HepG2 (cell line): ENCODE results near the gene NFRKB. TPM values are rescaled to one million over a fixed set of nuclear protein-coding genes. Genes with fewer than 3 reads are reported as not detected.

Experiments
- AFF4 ChIP-seq: sonication (generic); formaldehyde crosslinking; IDR thresholded peaks from 2 replicates; pipeline ENCODE4 v1.4.0; 2020; ENCODE audit warnings: missing genetic modification reagents
- CEBPB ChIP-seq: IDR thresholded peaks from 2 replicates; pipeline ENCODE4 v1.6.1; 2011; ENCODE audit warnings: low read depth, low read length, improper control_type of control experiment, borderline replicate concordance
- GLI4 ChIP-seq: sonication (generic); formaldehyde crosslinking; IDR thresholded peaks from 2 replicates; pipeline ENCODE4 v1.5.1; 2020; ENCODE audit warnings: missing genetic modification reagents, mild to moderate bottlenecking, moderate library complexity, borderline replicate concordance
- KDM5B ChIP-seq: sonication (generic); formaldehyde crosslinking; IDR thresholded peaks from 2 replicates; pipeline ENCODE4 v1.4.0; 2020; ENCODE audit warnings: missing genetic modification reagents, mild to moderate bottlenecking, borderline replicate concordance
- KLF16 ChIP-seq, 2 experiments: sonication (generic) in 1 of 2; formaldehyde crosslinking in 1 of 2; IDR thresholded peaks; 2 replicates each; pipeline versions ENCODE4 v1.6.1 to v1.8.0; 2016 to 2023; ENCODE audit warnings: missing genetic modification reagents in 2 of 2, missing compliant biosample characterization in 1 of 2
- NFKBIZ ChIP-seq: IDR thresholded peaks from 2 replicates; pipeline ENCODE4 v1.6.1; 2018; ENCODE audit warnings: missing genetic modification reagents, missing compliant biosample characterization
- NRL ChIP-seq: sonication (generic); formaldehyde crosslinking; IDR thresholded peaks from 2 replicates; pipeline ENCODE4 v1.5.0; 2020; ENCODE audit warnings: missing genetic modification reagents, mild to moderate bottlenecking, moderate library complexity, borderline replicate concordance
- PAF1 ChIP-seq: IDR thresholded peaks from 2 replicates; pipeline ENCODE4 v1.6.1; 2016; ENCODE audit warnings: missing genetic modification reagents, missing compliant biosample characterization
- RAD51 ChIP-seq: fragments of 450-650 bp; IDR thresholded peaks from 2 replicates; pipeline ENCODE4 v1.6.1; 2016; ENCODE audit warnings: borderline replicate concordance
- SIX4 ChIP-seq: sonication (generic); formaldehyde crosslinking; IDR thresholded peaks from 2 replicates; pipeline ENCODE4 v1.4.0; 2020; ENCODE audit warnings: missing genetic modification reagents
- SMC3 ChIP-seq: IDR thresholded peaks from 2 replicates; pipeline ENCODE4 v1.6.1; 2011; ENCODE audit warnings: low read length, improper control_type of control experiment
- SNAI1 ChIP-seq: sonication (generic); formaldehyde crosslinking; IDR thresholded peaks from 2 replicates; pipeline ENCODE4 v1.5.0; 2020; ENCODE audit warnings: mild to moderate bottlenecking, missing genetic modification reagents, borderline replicate concordance
- ZFP90 ChIP-seq: sonication (generic); formaldehyde crosslinking; IDR thresholded peaks from 2 replicates; pipeline ENCODE4 v1.8.0; 2022; ENCODE audit warnings: missing genetic modification reagents, mild to moderate bottlenecking, inconsistent platforms, borderline replicate concordance
- ZNF142 ChIP-seq: sonication (generic); formaldehyde crosslinking; IDR thresholded peaks from 2 replicates; pipeline ENCODE4 v1.4.0; 2020; ENCODE audit warnings: missing genetic modification reagents
- ZNF274 ChIP-seq: sonication (generic); formaldehyde crosslinking; IDR thresholded peaks from 2 replicates; pipeline ENCODE4 v1.5.1; 2020; ENCODE audit warnings: mild to moderate bottlenecking, missing genetic modification reagents
- ZNF484 ChIP-seq: sonication (generic); formaldehyde crosslinking; IDR thresholded peaks from 2 replicates; pipeline ENCODE4 v1.5.1; 2020; ENCODE audit warnings: mild to moderate bottlenecking, low read depth, missing genetic modification reagents, borderline replicate concordance
- polyA plus RNA-seq, 8 experiments: library from polyadenylated mRNA; depleted of rRNA in 3 of 8; stranded (reverse) in 7 of 8; unstranded in 1 of 8; fragments of >200 nt; fragmentation: Illumina TruSeq in 4 of 8; extraction: Trizol in 4 of 8; gene quantifications; 2 replicates each; pipeline versions ENCODE4 v1.2.1 to v1.2.3, GENCODE V29; 2011 to 2016; ENCODE audit warnings: low read depth in 4 of 8, missing spikeins in 1 of 8, mixed read lengths in 1 of 8; ENCODE audit not compliant: insufficient read depth in 1 of 8
- total RNA-seq, 5 experiments: library from RNA; depleted of rRNA; stranded (reverse); fragments of >200 nt; fragmentation: Illumina TruSeq; extraction: Trizol; gene quantifications; 2 replicates each; pipeline ENCODE4 v1.2.3, GENCODE V29; 2016; ENCODE audit warnings: low read depth in 1 of 5
- TF ChIP-seq, protein P1 (sequence below): sonication (generic); formaldehyde crosslinking; IDR thresholded peaks from 2 replicates; pipeline ENCODE4 v1.5.0; 2020; ENCODE audit warnings: missing genetic modification reagents
- TF ChIP-seq, protein P2 (sequence below): sonication (generic); formaldehyde crosslinking; IDR thresholded peaks from 2 replicates; pipeline ENCODE4 v1.5.1; 2020; ENCODE audit warnings: missing genetic modification reagents, mild to moderate bottlenecking, borderline replicate concordance

NFRKB gene
- total and polyA plus RNA-seq, 2 of the 13 experiments (the other 11 are each of a cell fraction or from before 2014, with no cell fraction given), result 22.9 to 23.7 TPM

DNA sequence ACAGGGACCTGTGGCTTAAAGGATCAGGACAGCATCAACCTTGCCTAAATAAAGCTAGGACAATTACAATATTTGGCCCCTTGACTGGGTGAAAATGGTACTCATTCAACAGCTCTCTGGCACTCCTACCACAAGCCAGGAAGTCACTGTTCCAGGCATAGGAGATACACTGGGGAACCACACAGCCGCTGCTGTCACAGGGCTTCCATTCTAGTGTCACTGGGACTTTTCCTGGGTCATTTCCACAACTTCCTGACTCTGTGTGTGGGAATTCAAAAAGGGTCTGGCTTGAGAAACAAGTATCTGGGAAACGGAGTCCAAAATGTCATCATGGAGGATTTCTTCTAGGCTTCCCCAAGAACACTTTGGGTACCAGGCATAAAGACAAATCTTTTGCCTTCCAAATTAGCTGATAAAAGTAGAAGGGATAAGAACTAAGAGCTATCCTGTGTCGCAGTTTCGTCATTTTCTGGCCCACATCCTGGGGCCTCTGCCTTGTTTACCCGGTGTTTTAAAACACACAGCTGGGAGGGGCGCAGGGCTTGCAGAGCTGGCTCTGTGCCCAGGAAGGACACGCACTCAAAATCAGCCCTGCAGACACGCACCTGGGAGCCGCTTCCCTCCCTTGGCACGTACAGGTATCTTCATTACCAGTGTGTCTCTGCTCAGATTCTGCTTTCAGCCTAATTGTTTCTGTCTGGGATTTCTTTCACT lies 41.7 kb downstream of the NFRKB start (continued):
- TF ChIP-seq ZNF274 (CRISPR knock-in tag), result no peak
- TF ChIP-seq GLI4 (CRISPR knock-in tag), result no peak
- peak; percentile 33; the same call in 1 of the 2 replicates for TF ChIP-seq CEBPB
- TF ChIP-seq ZNF142 (CRISPR knock-in tag), result no peak
- TF ChIP-seq, protein P1, sequence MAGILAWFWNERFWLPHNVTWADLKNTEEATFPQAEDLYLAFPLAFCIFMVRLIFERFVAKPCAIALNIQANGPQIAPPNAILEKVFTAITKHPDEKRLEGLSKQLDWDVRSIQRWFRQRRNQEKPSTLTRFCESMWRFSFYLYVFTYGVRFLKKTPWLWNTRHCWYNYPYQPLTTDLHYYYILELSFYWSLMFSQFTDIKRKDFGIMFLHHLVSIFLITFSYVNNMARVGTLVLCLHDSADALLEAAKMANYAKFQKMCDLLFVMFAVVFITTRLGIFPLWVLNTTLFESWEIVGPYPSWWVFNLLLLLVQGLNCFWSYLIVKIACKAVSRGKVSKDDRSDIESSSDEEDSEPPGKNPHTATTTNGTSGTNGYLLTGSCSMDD, result no peak
- no peak; the same call in 1 of the 2 replicates for TF ChIP-seq KDM5B (CRISPR knock-in tag)
- TF ChIP-seq ZFP90 (CRISPR knock-in tag), result no peak
- TF ChIP-seq RAD51, result no peak
- no peak for TF ChIP-seq NRL (CRISPR knock-in tag)
- no peak for TF ChIP-seq SIX4 (CRISPR knock-in tag)
- no peak for TF ChIP-seq AFF4 (CRISPR knock-in tag)
- TF ChIP-seq PAF1 (CRISPR knock-in tag), result no peak
- TF ChIP-seq SMC3, result no peak
- 0 out of 2 replicates have a peak, but pooled peaks have one; percentile 38 for TF ChIP-seq SNAI1 (CRISPR knock-in tag)
- peak; percentile 75; the same call in 1 of the 2 replicates for TF ChIP-seq NFKBIZ (CRISPR knock-in tag)
- TF ChIP-seq ZNF484 (CRISPR knock-in tag), result no peak
- TF ChIP-seq, protein P2, sequence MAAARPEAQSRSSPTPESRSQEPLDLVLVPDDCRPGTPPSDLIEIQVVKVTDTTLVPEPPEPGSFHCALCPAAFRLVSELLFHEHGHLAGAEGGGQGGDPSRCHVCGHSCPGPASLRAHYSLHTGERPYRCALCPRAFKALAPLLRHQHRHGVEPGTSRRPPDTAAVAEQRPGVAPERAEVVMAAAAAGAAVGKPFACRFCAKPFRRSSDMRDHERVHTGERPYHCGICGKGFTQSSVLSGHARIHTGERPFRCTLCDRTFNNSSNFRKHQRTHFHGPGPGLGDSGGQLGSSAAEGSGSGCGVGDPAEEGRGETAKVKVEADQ, result no peak
- peak in 1 of 2 experiments; percentile 78; a peak in 2 of 4 replicates for TF ChIP-seq KLF16 (CRISPR knock-in tag; IDR thresholded peaks at IDR 0.05)
